Liver (tissue), 9 donors: ENCODE measurements around the gene CASZ1. TPM values are rescaled to one million over a fixed set of nuclear protein-coding genes. Genes with fewer than 3 reads are reported as not detected.

ENCODE experiments used
- DNase-seq: peaks from one replicate; pipeline ENCODE4 v3.0.0-alpha.2; 2017; ENCODE audit warnings: low spot score
- H3K27ac ChIP-seq, 2 donors: one replicate each; pipeline ENCODE4 v1.7.0; 2013; ENCODE audit warnings: inconsistent platforms in 2 of 2, low read length in 2 of 2, control low read depth in 1 of 2, low read depth in 1 of 2, mild to moderate bottlenecking in 1 of 2
- H3K27me3 ChIP-seq, 4 donors: one replicate each; pipeline versions ENCODE4 v1.6.1 to v1.7.0; 2013; ENCODE audit warnings: low read length in 3 of 4, inconsistent platforms in 1 of 4, mild to moderate bottlenecking in 1 of 4, moderate library complexity in 1 of 4; ENCODE audit not compliant: control insufficient read depth in 4 of 4, insufficient read depth in 4 of 4
- H3K36me3 ChIP-seq, 4 donors: one replicate each; pipeline versions ENCODE4 v1.6.1 to v1.7.0; 2013; ENCODE audit warnings: low read length in 3 of 4, mild to moderate bottlenecking in 3 of 4, low read depth in 1 of 4, moderate library complexity in 1 of 4; ENCODE audit not compliant: control insufficient read depth in 4 of 4, insufficient read depth in 3 of 4
- H3K4me1 ChIP-seq, 4 donors: one replicate each; pipeline versions ENCODE4 v1.6.1 to v1.7.0; 2013; ENCODE audit warnings: low read length in 3 of 4, mild to moderate bottlenecking in 3 of 4, moderate library complexity in 1 of 4; ENCODE audit not compliant: control insufficient read depth in 4 of 4, insufficient read depth in 4 of 4
- H3K4me3 ChIP-seq, 3 donors: one replicate each; pipeline versions ENCODE4 v1.6.1 to v1.7.0; 2013; ENCODE audit warnings: low read length in 3 of 3, control low read depth in 1 of 3, low read depth in 1 of 3, mild to moderate bottlenecking in 1 of 3
- H3K9ac ChIP-seq, 2 donors: one replicate each; pipeline ENCODE4 v1.7.0; 2013; ENCODE audit warnings: low read length in 2 of 2, mild to moderate bottlenecking in 2 of 2, moderate library complexity in 2 of 2, control low read depth in 1 of 2, low read depth in 1 of 2
- H3K9me3 ChIP-seq, 4 donors: one replicate each; pipeline versions ENCODE4 v1.6.1 to v1.7.0; 2013; ENCODE audit warnings: low read length in 3 of 4; ENCODE audit not compliant: control insufficient read depth in 4 of 4
- EGR1 ChIP-seq, 2 donors: IDR thresholded peaks; 2 replicates each; pipeline ENCODE4 v1.6.1; 2016 to 2018; ENCODE audit warnings: antibody characterized with exemption in 2 of 2, low read depth in 2 of 2
- FOXA1 ChIP-seq: IDR thresholded peaks from 2 replicates; pipeline ENCODE4 v1.6.1; 2016; ENCODE audit warnings: antibody characterized with exemption
- FOXA2 ChIP-seq: IDR thresholded peaks from 2 replicates; pipeline ENCODE4 v1.6.1; 2016; ENCODE audit warnings: antibody characterized with exemption
- GABPA ChIP-seq, 2 donors: IDR thresholded peaks in 1 of 2; conservative IDR thresholded peaks in 1 of 2; 2 replicates each; pipeline ENCODE4 v1.6.1; 2016; ENCODE audit warnings: antibody characterized with exemption in 2 of 2, mild to moderate bottlenecking in 1 of 2, moderate library complexity in 1 of 2
- HNF4A ChIP-seq, 2 donors: conservative IDR thresholded peaks; 2 replicates each; pipeline ENCODE4 v1.6.1; 2016; ENCODE audit warnings: antibody characterized with exemption in 2 of 2, mild to moderate bottlenecking in 2 of 2
- HNF4G ChIP-seq: IDR thresholded peaks from 2 replicates; pipeline ENCODE4 v1.6.1; 2016; ENCODE audit warnings: antibody characterized with exemption
- JUND ChIP-seq, 2 donors: IDR thresholded peaks; 2 replicates each; pipeline ENCODE4 v1.6.1; 2016; ENCODE audit warnings: antibody characterized with exemption in 2 of 2
- NR2F2 ChIP-seq: IDR thresholded peaks from 2 replicates; pipeline ENCODE4 v1.6.1; 2016; ENCODE audit warnings: antibody characterized with exemption
- RAD21 ChIP-seq, 2 donors: IDR thresholded peaks; 2 replicates each; pipeline ENCODE4 v1.6.1; 2016; ENCODE audit warnings: antibody characterized with exemption in 2 of 2, mild to moderate bottlenecking in 2 of 2
- RXRA ChIP-seq, 2 donors: IDR thresholded peaks; 2 replicates each; pipeline ENCODE4 v1.6.1; 2017 to 2018; ENCODE audit warnings: antibody characterized with exemption in 2 of 2, mild to moderate bottlenecking in 1 of 2
- SP1 ChIP-seq: IDR thresholded peaks from 2 replicates; pipeline ENCODE4 v1.6.1; 2018; ENCODE audit warnings: antibody characterized with exemption, mild to moderate bottlenecking
- TAF1 ChIP-seq: conservative IDR thresholded peaks from 2 replicates; pipeline ENCODE4 v1.6.1; 2016; ENCODE audit warnings: antibody characterized with exemption, mild to moderate bottlenecking
- YY1 ChIP-seq: IDR thresholded peaks from 2 replicates; pipeline ENCODE4 v1.6.1; 2016; ENCODE audit warnings: antibody characterized with exemption, mild to moderate bottlenecking
- WGBS: extraction: QIAGEN DNeasy Blood & Tissue Kit; methylation state at CpG from one replicate; pipeline ENCODE4 v1.1.7; 2013; 5-methylcytosine and 5-hydroxymethylcytosine counted together
- polyA plus RNA-seq, 2 donors: library from polyadenylated mRNA; stranded (reverse) in 1 of 2; unstranded in 1 of 2; fragments of 200-250 nt in 1 of 2; fragments of >200 nt in 1 of 2; fragmentation: Nextera tagmentation in 1 of 2; extraction: Ambion mirVana in 1 of 2; gene quantifications; one replicate each; pipeline versions ENCODE4 v1.2.1 to v1.2.3, GENCODE V29; 2013 to 2015
- total RNA-seq, 2 donors: library from RNA; depleted of rRNA; stranded (reverse); fragments of >200 nt; gene quantifications; one replicate each; pipeline ENCODE4 v1.2.3, GENCODE V29; 2014
- TF ChIP-seq, protein P1 (sequence below): fragments of 150-350 bp; IDR thresholded peaks from 2 replicates; pipeline ENCODE4 v1.5.1; 2017; ENCODE audit warnings: improper control_type of control experiment, low read depth, low read length; ENCODE audit not compliant: missing input control
- TF ChIP-seq, protein P2 (sequence below): IDR thresholded peaks from 2 replicates; pipeline ENCODE4 v1.6.1; 2016; ENCODE audit warnings: antibody characterized with exemption
- TF ChIP-seq, protein P3 (sequence below): IDR thresholded peaks from 2 replicates; pipeline ENCODE4 v1.6.1; 2016; ENCODE audit warnings: antibody characterized with exemption
- TF ChIP-seq, protein P4 (sequence below): IDR thresholded peaks from 2 replicates; pipeline ENCODE4 v1.6.1; 2016; ENCODE audit warnings: antibody characterized with exemption, mild to moderate bottlenecking
- TF ChIP-seq, protein P5 (sequence below): IDR thresholded peaks from 2 replicates; pipeline ENCODE4 v1.6.1; 2016; ENCODE audit warnings: antibody characterized with exemption
- donor health status: healthy.
- donor health status: healthy.
- donor health status: healthy.
- donor health status: healthy.
- donor health status: healthy.

The CASZ1 gene
- total and polyA plus RNA-seq, 4 donors: 1.0 to 3.5 (median 1.9) TPM

DNA sequence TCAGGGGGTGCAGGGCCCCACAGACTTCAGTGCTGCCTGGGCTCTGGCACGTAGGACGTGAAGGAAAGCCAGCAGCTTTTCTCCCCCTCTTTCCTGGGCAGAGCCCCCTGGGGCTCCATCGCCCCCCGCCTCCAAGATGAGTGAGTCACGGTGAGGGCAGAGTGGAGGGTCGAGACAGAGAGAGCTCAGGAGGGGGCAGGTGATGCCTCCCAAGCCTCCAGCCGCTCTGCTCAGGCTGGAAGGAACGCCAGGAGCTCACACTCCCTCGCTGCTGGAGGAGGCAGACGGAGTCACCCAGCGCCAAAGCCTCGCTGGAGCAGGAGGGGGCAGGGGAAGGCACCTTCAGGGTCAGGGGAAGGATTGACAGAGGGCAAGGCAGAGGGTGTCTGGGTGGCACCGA is 119.5 kb downstream of the CASZ1 start:
- WGBS: 84% methylated on average over 13 of the region's 13 CpGs
- TF ChIP-seq EGR1 (IDR thresholded peaks at IDR 0.05; ENCODE audit: low read depth in 2 of 2): no peak
- no peak for TF ChIP-seq FOXA2
- no peak for TF ChIP-seq RAD21 (IDR thresholded peaks at IDR 0.05)
- TF ChIP-seq JUND (IDR thresholded peaks at IDR 0.05): no peak
- no peak for TF ChIP-seq SP1
- no peak for TF ChIP-seq NR2F2
- Histone ChIP-seq H3K27ac (peak overlapping the region; percentile 6 to 14), H3K9ac (no peak overlapping the region), H3K27me3 (no peaks in the 10 kb centered on the region), H3K36me3 (no peaks in the 10 kb centered on the region), H3K4me3 (no peak overlapping the region), H3K4me1 (peaks cover 19 to 53% (median 40%) of the 10 kb centered on the region in 4 donors), H3K9me3 (no peaks in the 10 kb centered on the region)
- DNase-seq: no peak

DNA sequence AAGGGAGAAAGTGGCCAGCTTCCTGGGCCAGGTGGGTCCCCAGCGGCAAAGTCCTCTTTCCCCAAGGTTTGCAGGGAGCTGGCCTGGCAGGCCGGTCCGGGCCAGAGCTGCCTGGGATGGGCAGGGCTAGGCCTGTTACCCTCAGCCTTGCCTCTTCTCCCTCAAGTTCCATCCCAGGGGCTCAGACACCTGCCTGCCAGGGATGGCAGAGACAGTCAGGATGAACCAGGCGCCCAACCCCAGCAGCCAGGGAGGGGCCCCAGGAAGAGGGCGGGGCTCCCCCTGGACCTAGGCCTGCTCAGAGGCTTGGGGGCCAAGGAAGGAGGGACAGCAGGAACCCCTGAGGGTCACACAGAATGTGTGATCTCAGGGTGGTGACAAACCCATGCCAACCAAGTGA is 120.6 kb downstream of the CASZ1 start:
- peaks cover 17 to 48% (median 36%) of the 10 kb centered on the region in 4 donors for H3K4me1 ChIP-seq
- H3K9ac ChIP-seq: no peak overlapping the region
- no peaks in the 10 kb centered on the region for H3K9me3 ChIP-seq
- peak overlapping the region in 1 of 2 donors; percentile 91 for H3K27ac ChIP-seq
- TF ChIP-seq SP1 (no peak), RAD21 (IDR thresholded peaks at IDR 0.05) (no peak), HNF4A (conservative IDR thresholded peaks at IDR 0.05) (no peak), EGR1 (IDR thresholded peaks at IDR 0.05; ENCODE audit: low read depth in 2 of 2) (no peak), TAF1 (no peak), FOXA2 (no peak), YY1 (no peak), RXRA (IDR thresholded peaks at IDR 0.05) (no peak), FOXA1 (no peak), GABPA (IDR thresholded peaks at IDR 0.05 in 1 of 2, conservative IDR thresholded peaks at IDR 0.05 in 1 of 2) (no peak), JUND (IDR thresholded peaks at IDR 0.05) (no peak), HNF4G (no peak), NR2F2 (no peak)
- TF ChIP-seq, protein P1, sequence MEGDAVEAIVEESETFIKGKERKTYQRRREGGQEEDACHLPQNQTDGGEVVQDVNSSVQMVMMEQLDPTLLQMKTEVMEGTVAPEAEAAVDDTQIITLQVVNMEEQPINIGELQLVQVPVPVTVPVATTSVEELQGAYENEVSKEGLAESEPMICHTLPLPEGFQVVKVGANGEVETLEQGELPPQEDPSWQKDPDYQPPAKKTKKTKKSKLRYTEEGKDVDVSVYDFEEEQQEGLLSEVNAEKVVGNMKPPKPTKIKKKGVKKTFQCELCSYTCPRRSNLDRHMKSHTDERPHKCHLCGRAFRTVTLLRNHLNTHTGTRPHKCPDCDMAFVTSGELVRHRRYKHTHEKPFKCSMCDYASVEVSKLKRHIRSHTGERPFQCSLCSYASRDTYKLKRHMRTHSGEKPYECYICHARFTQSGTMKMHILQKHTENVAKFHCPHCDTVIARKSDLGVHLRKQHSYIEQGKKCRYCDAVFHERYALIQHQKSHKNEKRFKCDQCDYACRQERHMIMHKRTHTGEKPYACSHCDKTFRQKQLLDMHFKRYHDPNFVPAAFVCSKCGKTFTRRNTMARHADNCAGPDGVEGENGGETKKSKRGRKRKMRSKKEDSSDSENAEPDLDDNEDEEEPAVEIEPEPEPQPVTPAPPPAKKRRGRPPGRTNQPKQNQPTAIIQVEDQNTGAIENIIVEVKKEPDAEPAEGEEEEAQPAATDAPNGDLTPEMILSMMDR: no peak
- TF ChIP-seq, protein P2, sequence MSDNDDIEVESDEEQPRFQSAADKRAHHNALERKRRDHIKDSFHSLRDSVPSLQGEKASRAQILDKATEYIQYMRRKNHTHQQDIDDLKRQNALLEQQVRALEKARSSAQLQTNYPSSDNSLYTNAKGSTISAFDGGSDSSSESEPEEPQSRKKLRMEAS: no peak
- TF ChIP-seq, protein P3, sequence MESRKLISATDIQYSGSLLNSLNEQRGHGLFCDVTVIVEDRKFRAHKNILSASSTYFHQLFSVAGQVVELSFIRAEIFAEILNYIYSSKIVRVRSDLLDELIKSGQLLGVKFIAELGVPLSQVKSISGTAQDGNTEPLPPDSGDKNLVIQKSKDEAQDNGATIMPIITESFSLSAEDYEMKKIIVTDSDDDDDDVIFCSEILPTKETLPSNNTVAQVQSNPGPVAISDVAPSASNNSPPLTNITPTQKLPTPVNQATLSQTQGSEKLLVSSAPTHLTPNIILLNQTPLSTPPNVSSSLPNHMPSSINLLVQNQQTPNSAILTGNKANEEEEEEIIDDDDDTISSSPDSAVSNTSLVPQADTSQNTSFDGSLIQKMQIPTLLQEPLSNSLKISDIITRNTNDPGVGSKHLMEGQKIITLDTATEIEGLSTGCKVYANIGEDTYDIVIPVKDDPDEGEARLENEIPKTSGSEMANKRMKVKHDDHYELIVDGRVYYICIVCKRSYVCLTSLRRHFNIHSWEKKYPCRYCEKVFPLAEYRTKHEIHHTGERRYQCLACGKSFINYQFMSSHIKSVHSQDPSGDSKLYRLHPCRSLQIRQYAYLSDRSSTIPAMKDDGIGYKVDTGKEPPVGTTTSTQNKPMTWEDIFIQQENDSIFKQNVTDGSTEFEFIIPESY: no peak
- TF ChIP-seq, protein P4, sequence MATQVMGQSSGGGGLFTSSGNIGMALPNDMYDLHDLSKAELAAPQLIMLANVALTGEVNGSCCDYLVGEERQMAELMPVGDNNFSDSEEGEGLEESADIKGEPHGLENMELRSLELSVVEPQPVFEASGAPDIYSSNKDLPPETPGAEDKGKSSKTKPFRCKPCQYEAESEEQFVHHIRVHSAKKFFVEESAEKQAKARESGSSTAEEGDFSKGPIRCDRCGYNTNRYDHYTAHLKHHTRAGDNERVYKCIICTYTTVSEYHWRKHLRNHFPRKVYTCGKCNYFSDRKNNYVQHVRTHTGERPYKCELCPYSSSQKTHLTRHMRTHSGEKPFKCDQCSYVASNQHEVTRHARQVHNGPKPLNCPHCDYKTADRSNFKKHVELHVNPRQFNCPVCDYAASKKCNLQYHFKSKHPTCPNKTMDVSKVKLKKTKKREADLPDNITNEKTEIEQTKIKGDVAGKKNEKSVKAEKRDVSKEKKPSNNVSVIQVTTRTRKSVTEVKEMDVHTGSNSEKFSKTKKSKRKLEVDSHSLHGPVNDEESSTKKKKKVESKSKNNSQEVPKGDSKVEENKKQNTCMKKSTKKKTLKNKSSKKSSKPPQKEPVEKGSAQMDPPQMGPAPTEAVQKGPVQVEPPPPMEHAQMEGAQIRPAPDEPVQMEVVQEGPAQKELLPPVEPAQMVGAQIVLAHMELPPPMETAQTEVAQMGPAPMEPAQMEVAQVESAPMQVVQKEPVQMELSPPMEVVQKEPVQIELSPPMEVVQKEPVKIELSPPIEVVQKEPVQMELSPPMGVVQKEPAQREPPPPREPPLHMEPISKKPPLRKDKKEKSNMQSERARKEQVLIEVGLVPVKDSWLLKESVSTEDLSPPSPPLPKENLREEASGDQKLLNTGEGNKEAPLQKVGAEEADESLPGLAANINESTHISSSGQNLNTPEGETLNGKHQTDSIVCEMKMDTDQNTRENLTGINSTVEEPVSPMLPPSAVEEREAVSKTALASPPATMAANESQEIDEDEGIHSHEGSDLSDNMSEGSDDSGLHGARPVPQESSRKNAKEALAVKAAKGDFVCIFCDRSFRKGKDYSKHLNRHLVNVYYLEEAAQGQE: no peak
- TF ChIP-seq, protein P5, sequence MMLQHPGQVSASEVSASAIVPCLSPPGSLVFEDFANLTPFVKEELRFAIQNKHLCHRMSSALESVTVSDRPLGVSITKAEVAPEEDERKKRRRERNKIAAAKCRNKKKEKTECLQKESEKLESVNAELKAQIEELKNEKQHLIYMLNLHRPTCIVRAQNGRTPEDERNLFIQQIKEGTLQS: no peak
- H3K27me3 ChIP-seq: no peaks in the 10 kb centered on the region
- no peaks in the 10 kb centered on the region for H3K36me3 ChIP-seq
- no peak overlapping the region for H3K4me3 ChIP-seq
- DNase-seq: no peak
- WGBS: 90% methylated on average over 5 of the region's 5 CpGs
